K562 (cell line): Measurements from ENCODE around the gene TTLL3. TPM values are rescaled to one million over a fixed set of nuclear protein-coding genes. Genes with fewer than 3 reads are reported as not detected.

Experiments used
- ATAC-seq: fragments of 200-7000 bp; cut with Tn5 transposase; 3 replicates; pipeline ENCODE4 v1.9.1; 2020; ENCODE audit warnings: moderate library complexity
- BruUV-seq: library from RNA; stranded (reverse); fragments of 400-500 nt; replicated peaks from 2 replicates; lab custom pipeline; 2021; lab: Mats Ljungman, UMichigan
- CTCF ChIA-PET: fragments of 300-600 bp; formaldehyde crosslinking; extraction: SDS; loops from one replicate; lab custom pipeline; 2021; ENCODE audit warnings: low intra/inter-chr PET ratio; lab: Yijun Ruan, JAX
- POLR2A ChIA-PET: fragments of 300-600, 350-650 bp; sonication (Branson Sonifier 250); formaldehyde crosslinking; extraction: SDS; loops from one replicate; lab custom pipeline; 2021; ENCODE audit warnings: antibody characterized with exemption, inconsistent platforms; lab: Yijun Ruan, JAX
- DNase-seq, 4 experiments: peaks; one replicate each; pipeline versions ENCODE4 v3.0.0 to v3.0.0-alpha.2; 2011 to 2018; ENCODE audit warnings: low spot score in 3 of 4, mixed read lengths in 3 of 4; ENCODE audit errors: extremely low read depth in 1 of 4
- FAIRE-seq: peaks from 2 replicates; lab custom pipeline; 2011; peaks lifted over from hg19 to GRCh38; lab: Jason Lieb, UNC
- H2AFZ ChIP-seq: 2 replicates; pipeline ENCODE4 v1.6.0; 2011; ENCODE audit warnings: low read depth, low read length, control low read depth, inconsistent platforms
- H3K27ac ChIP-seq: fragments of 200-600 bp; 3 replicates; pipeline ENCODE4 v1.8.0; 2011; ENCODE audit warnings: low read depth, mild to moderate bottlenecking, control low read depth, inconsistent platforms, low read length, moderate library complexity, mixed read lengths; ENCODE audit errors: extremely low read depth
- H3K27me3 ChIP-seq, 2 experiments: fragments of 300-600 bp in 1 of 2; 2 replicates in 1 of 2; 3 replicates in 1 of 2; pipeline versions ENCODE4 v1.6.0 to v1.8.0; 2011; ENCODE audit warnings: inconsistent platforms in 2 of 2, low read length in 2 of 2, mild to moderate bottlenecking in 1 of 2, mixed read lengths in 1 of 2, moderate library complexity in 1 of 2; ENCODE audit not compliant: control insufficient read depth in 2 of 2, insufficient read depth in 2 of 2
- H3K36me3 ChIP-seq: fragments of 300-600 bp; 3 replicates; pipeline ENCODE4 v1.8.0; 2011; ENCODE audit warnings: mild to moderate bottlenecking, low read length, inconsistent platforms; ENCODE audit not compliant: control insufficient read depth, insufficient read depth
- H3K4me1 ChIP-seq, 2 experiments: fragments of 200-600 bp in 1 of 2; replicated peaks in 1 of 2; 2 replicates in 1 of 2; 3 replicates in 1 of 2; pipeline versions ENCODE4 v1.5.1 to v1.8.0; 2011; ENCODE audit warnings: inconsistent platforms in 2 of 2, low read length in 2 of 2, mild to moderate bottlenecking in 1 of 2, mixed read lengths in 1 of 2, moderate library complexity in 1 of 2; ENCODE audit not compliant: control insufficient read depth in 2 of 2, insufficient read depth in 2 of 2
- H3K4me2 ChIP-seq: 2 replicates; pipeline ENCODE4 v1.6.1; 2011; ENCODE audit warnings: low read length, control low read depth, inconsistent platforms, mixed read lengths; ENCODE audit not compliant: insufficient read depth
- H3K4me3 ChIP-seq: fragments of 200-600 bp; sonication (generic), shearing (Covaris generic); 2 replicates; pipeline ENCODE4 v1.5.1; 2016; ENCODE audit warnings: control low read depth, inconsistent platforms
- H3K79me2 ChIP-seq: fragments of 200-600 bp; 3 replicates; pipeline ENCODE4 v1.8.0; 2011; ENCODE audit warnings: low read length, inconsistent platforms; ENCODE audit not compliant: control insufficient read depth, insufficient read depth
- H3K9ac ChIP-seq, 2 experiments: 2 replicates each; pipeline versions ENCODE4 v1.6.0 to v1.6.1; 2011; ENCODE audit warnings: low read depth in 2 of 2, low read length in 2 of 2, control low read depth in 1 of 2, inconsistent platforms in 1 of 2, mild to moderate bottlenecking in 1 of 2, mixed read lengths in 1 of 2; ENCODE audit not compliant: insufficient read depth in 1 of 2
- H3K9me1 ChIP-seq: one replicate; pipeline ENCODE4 v1.6.0; 2011; ENCODE audit warnings: inconsistent platforms, mild to moderate bottlenecking, low read length, moderate library complexity; ENCODE audit not compliant: control insufficient read depth, insufficient read depth
- H3K9me3 ChIP-seq: replicated peaks from 2 replicates; pipeline ENCODE4 v1.5.1; 2011; ENCODE audit warnings: low read depth, low read length, inconsistent platforms; ENCODE audit not compliant: control insufficient read depth, insufficient read depth
- H4K20me1 ChIP-seq: replicated peaks from 2 replicates; pipeline ENCODE4 v1.6.1; 2011; ENCODE audit warnings: low read length, inconsistent platforms, mixed read lengths; ENCODE audit not compliant: control insufficient read depth, insufficient read depth
- ASH1L ChIP-seq: fragments of 450-650 bp; IDR thresholded peaks from 2 replicates; pipeline ENCODE4 v1.6.1; 2018; ENCODE audit warnings: borderline replicate concordance, mild to moderate bottlenecking, low read depth; ENCODE audit not compliant: partially characterized antibody
- ETV6 ChIP-seq, 3 experiments: fragments of 150-350 bp in 1 of 3; sonication (generic) in 1 of 3; formaldehyde crosslinking in 1 of 3; IDR thresholded peaks; 2 replicates each; pipeline versions ENCODE4 v1.6.1 to v1.8.0; 2014 to 2022; ENCODE audit warnings: borderline replicate concordance in 2 of 3, low read depth in 2 of 3, antibody characterized with exemption in 1 of 3, low read length in 1 of 3, mild to moderate bottlenecking in 1 of 3, missing genetic modification reagents in 1 of 3
- KDM4B ChIP-seq, 2 experiments: fragments of 450-650 bp in 1 of 2; sonication (generic) in 1 of 2; IDR thresholded peaks; 2 replicates each; pipeline ENCODE4 v1.6.1; 2016 to 2017; ENCODE audit warnings: borderline replicate concordance in 2 of 2, antibody characterized with exemption in 1 of 2, low read depth in 1 of 2, mild to moderate bottlenecking in 1 of 2
- MYNN ChIP-seq, 2 experiments: sonication (generic); formaldehyde crosslinking in 1 of 2; IDR thresholded peaks; 2 replicates each; pipeline versions ENCODE4 v1.5.0 to v1.6.1; 2016 to 2020; ENCODE audit warnings: antibody characterized with exemption in 1 of 2, missing genetic modification reagents in 1 of 2
- SPI1 ChIP-seq: IDR thresholded peaks from 2 replicates; pipeline ENCODE4 v1.6.1; 2011; ENCODE audit warnings: low read depth, low read length, control low read depth, borderline replicate concordance
- ZFX ChIP-seq: sonication (generic); formaldehyde crosslinking; IDR thresholded peaks from 2 replicates; pipeline ENCODE4 v1.8.0; 2022; ENCODE audit warnings: mild to moderate bottlenecking, missing genetic modification reagents, moderate library complexity
- ZKSCAN3 ChIP-seq: fragments of 250-450 bp; sonication (Bioruptor Pico); IDR thresholded peaks from 2 replicates; pipeline ENCODE4 v1.4.0; 2020
- ZNF589 ChIP-seq: fragments of 200-800 bp; sonication (Bioruptor generic); IDR thresholded peaks from 2 replicates; pipeline ENCODE4 v1.6.1; 2016; ENCODE audit warnings: low read depth, missing genetic modification characterization, missing compliant biosample characterization
- ZNF696 ChIP-seq: fragments of 250-450 bp; sonication (Bioruptor Pico); conservative IDR thresholded peaks from 2 replicates; pipeline ENCODE4 v1.4.0; 2020; ENCODE audit warnings: mild to moderate bottlenecking, moderate library complexity
- WGBS: fragments of 100-300 bp; shearing (Covaris generic); methylation state at CpG from one replicate; pipeline ENCODE4 v1.1.6; 2016; ENCODE audit warnings: low coverage, mixed read lengths; ENCODE audit not compliant: insufficient coverage; ENCODE audit errors: missing lambda C conversion rate; 5-methylcytosine and 5-hydroxymethylcytosine counted together
- in situ Hi-C: fragments of 300-500 bp; cut with MboI; formaldehyde crosslinking; loops from 4 replicates; pipeline ENCODE4 v1.15.0; 2018; ENCODE audit warnings: inconsistent platforms, mixed read lengths
- intact Hi-C: fragments of 100-400 bp; cut with micrococcal nuclease; formaldehyde crosslinking; loops from 2 replicates; pipeline ENCODE4 v1.14.2; 2022
- polyA plus RNA-seq, 8 experiments: library from polyadenylated mRNA; depleted of rRNA in 4 of 8; stranded (reverse) in 5 of 8; unstranded in 3 of 8; fragments of >200 nt; fragmentation: Nextera tagmentation in 2 of 8; fragmentation: Illumina TruSeq in 1 of 8; extraction: Ambion mirVana in 2 of 8; extraction: Trizol in 1 of 8; gene quantifications; 2 replicates each; pipeline versions ENCODE4 v1.2.1 to v1.2.3, GENCODE V29; 2011 to 2014; ENCODE audit warnings: inconsistent platforms in 1 of 8, missing spikeins in 1 of 8
- total RNA-seq, 7 experiments: library from RNA; depleted of rRNA in 6 of 7; stranded (reverse); fragments of >200 nt in 6 of 7; fragmentation: Illumina TruSeq in 2 of 7; extraction: Trizol in 2 of 7; gene quantifications; 2 replicates each; pipeline versions ENCODE4 v1.2.1 to v1.2.3, GENCODE V29; 2011 to 2021; ENCODE audit warnings: low replicate concordance in 1 of 7
- TF ChIP-seq, protein P1 (sequence below): sonication (generic); formaldehyde crosslinking; IDR thresholded peaks from 2 replicates; pipeline ENCODE4 v1.4.0; 2020; ENCODE audit warnings: mild to moderate bottlenecking, missing genetic modification reagents

The TTLL3 gene
- total and polyA plus RNA-seq, 9 of the 15 experiments (the other 6 are each of a cell fraction or from before 2014, with no cell fraction given), result 8.9 to 106 (median 33.2) TPM

DNA sequence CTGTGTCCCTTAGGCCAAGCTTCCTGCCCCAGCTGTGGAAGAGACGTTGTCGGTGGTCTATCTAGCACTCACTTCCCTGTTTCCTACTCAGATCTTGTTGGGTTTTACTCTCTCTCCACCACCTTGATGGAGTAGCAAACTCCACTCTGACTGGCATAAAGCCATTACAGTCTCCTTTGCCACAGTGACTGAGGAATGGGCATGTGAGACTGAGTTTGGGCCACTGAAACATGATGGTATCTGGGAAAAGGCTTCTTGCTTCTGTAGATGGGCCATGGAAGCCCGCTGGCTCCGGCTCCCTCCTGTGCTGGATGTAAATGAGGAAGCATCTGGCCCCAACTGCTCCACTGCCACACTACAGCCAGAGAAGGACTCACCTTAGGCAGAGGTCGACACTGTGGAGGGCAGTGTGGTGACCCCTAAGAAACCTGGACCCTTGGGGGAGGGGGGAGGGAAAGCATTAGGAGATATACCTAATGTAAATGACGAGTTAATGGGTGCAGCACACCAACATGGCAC lies 30.9 kb upstream of the TTLL3 start:
- Histone ChIP-seq H3K36me3 (peaks cover 37% of the 10 kb centered on the region), H3K4me2 (no peak overlapping the region), H3K4me3 (no peak overlapping the region), H3K79me2 (no peaks in the 10 kb centered on the region), H3K9me1 (no peaks in the 10 kb centered on the region), H3K27me3 (no peaks in the 10 kb centered on the region), H3K9ac (no peak overlapping the region), H2AFZ (no peak overlapping the region), H3K9me3 (no peaks in the 10 kb centered on the region), H3K27ac (no peak overlapping the region), H4K20me1 (no peaks in the 10 kb centered on the region), H3K4me1 (peaks cover 12 to 15% of the 10 kb centered on the region in 2 experiments)
- 74% methylated on average over 5 of the region's 6 CpGs for WGBS
- FAIRE-seq (no peak), ATAC-seq (no peak; the same call in 2 of the 3 replicates), DNase-seq (no peak)
- in situ Hi-C loops, result no loop called here
- ChIA-PET POLR2A (interaction anchor here (0.7 to 1.4 kb wide), 2 partner anchors 14 to 44 kb away, joined by 3 to 5 read pairs; partner anchors contain the start of gene ARPC4), CTCF (no interaction called here)
- no TSS peak for BruUV-seq
- no peak for TF ChIP-seq KDM4B (IDR thresholded peaks at IDR 0.05; ENCODE audit: borderline replicate concordance in 2 of 2, low read depth in 1 of 2)
- intact Hi-C loops, result no loop called here

DNA sequence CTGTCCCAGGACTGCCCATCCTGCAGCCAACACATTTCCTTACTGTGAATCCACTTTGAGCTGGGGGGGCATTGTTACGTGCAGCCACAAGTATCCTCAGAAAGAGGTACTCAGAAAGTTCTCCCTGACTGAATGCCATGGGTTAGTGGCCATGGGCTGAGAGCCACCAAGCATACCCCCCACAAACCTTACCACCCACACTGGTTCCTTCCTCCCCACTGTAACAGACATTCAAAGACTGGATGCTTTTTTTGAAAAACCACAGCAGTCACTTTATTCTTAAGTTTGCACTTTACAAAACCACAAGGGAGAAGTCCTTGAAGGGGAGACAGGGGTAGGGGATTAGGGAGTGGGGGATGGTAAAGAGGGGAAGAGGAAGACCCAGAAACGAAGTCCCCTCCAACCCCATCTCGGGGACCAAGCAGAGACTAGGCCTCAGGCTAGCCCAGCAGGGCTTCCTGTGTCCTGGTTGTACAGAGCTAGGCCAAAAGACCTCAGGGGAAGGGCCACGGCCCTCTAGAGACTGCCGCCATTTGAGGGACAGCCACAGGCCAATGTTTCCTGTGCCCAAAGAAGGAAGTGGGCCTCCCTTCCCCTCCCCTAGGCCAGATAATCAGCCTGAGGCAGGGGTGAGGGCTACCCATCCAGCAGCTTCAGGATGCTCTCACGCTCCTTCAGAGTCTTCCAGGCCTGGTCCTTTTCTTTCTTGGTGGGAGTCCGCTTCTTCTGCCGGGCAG lies 30.2 kb upstream of the TTLL3 start:
- no peaks in the 10 kb centered on the region for H3K9me3 ChIP-seq
- DNase-seq (no peak), ATAC-seq (no peak; the same call in 1 of the 3 replicates), FAIRE-seq (no peak)
- H3K9me1 ChIP-seq, result no peaks in the 10 kb centered on the region
- no peak overlapping the region for H3K4me3 ChIP-seq
- H3K27me3 ChIP-seq, result no peaks in the 10 kb centered on the region
- BruUV-seq, result TSS peak; percentile 67
- H3K4me2 ChIP-seq, result no peak overlapping the region
- in situ Hi-C loops (no loop called here), intact Hi-C loops (loop anchor here (5.0 kb wide), 1 partner anchor 152 kb away; the partner anchor contains the start of gene CRELD1)
- ChIA-PET CTCF (interaction anchor here (0.6 kb wide), 1 partner anchor 546 kb away, joined by 6 read pairs; no protein-coding TSS in a partner anchor), POLR2A (interaction anchor here (0.7 to 1.6 kb wide), 4 partner anchors 10 to 45 kb away, joined by 3 to 5 read pairs (median 4); partner anchors contain the start of genes ARPC4 and CAMK1)
- H2AFZ ChIP-seq, result no peak overlapping the region
- no peaks in the 10 kb centered on the region for H4K20me1 ChIP-seq
- 55% methylated on average over 8 of the region's 8 CpGs for WGBS
- peak overlapping the region in 1 of 2 experiments; percentile 83; a peak in 3 of 4 replicates for H3K9ac ChIP-seq
- peaks cover 13 to 15% of the 10 kb centered on the region in 2 experiments for H3K4me1 ChIP-seq
- peak overlapping the region; percentile 11; the same call in 1 of the 3 replicates for H3K27ac ChIP-seq
- no peaks in the 10 kb centered on the region for H3K79me2 ChIP-seq
- peaks cover 39% of the 10 kb centered on the region for H3K36me3 ChIP-seq
- peak; percentile 63 for TF ChIP-seq ZFX (CRISPR knock-in tag)
- TF ChIP-seq ZNF589 (CRISPR knock-in tag), result peak; percentile 40; the same call in 1 of the 2 replicates
- peak in 1 of 2 experiments; percentile 3; a peak in 1 of 4 replicates for TF ChIP-seq ETV6 (IDR thresholded peaks at IDR 0.05; ENCODE audit: borderline replicate concordance in 1 of 2, low read depth in 2 of 2, low read length in 1 of 2)
- no peak for TF ChIP-seq ETV6 (CRISPR knock-in tag; IDR thresholded peaks at IDR 0.05; ENCODE audit: borderline replicate concordance)
- TF ChIP-seq MYNN (IDR thresholded peaks at IDR 0.05), result no peak
- TF ChIP-seq MYNN (CRISPR knock-in tag; IDR thresholded peaks at IDR 0.05), result no peak
- peak; percentile 77; the same call in 1 of the 2 replicates for TF ChIP-seq ZKSCAN3 (CRISPR knock-in tag)
- TF ChIP-seq ASH1L, result no peak
- TF ChIP-seq SPI1, result peak; percentile 74; the same call in 1 of the 2 replicates
- TF ChIP-seq ZNF696 (CRISPR knock-in tag), result no peak
- TF ChIP-seq, protein P1, sequence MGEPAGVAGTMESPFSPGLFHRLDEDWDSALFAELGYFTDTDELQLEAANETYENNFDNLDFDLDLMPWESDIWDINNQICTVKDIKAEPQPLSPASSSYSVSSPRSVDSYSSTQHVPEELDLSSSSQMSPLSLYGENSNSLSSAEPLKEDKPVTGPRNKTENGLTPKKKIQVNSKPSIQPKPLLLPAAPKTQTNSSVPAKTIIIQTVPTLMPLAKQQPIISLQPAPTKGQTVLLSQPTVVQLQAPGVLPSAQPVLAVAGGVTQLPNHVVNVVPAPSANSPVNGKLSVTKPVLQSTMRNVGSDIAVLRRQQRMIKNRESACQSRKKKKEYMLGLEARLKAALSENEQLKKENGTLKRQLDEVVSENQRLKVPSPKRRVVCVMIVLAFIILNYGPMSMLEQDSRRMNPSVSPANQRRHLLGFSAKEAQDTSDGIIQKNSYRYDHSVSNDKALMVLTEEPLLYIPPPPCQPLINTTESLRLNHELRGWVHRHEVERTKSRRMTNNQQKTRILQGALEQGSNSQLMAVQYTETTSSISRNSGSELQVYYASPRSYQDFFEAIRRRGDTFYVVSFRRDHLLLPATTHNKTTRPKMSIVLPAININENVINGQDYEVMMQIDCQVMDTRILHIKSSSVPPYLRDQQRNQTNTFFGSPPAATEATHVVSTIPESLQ (CRISPR knock-in tag), result no peak
